Central memory CD4-positive, alpha-beta T cell (primary cell): ENCODE data around the gene SYCE1.
A peak's percentile ranks its signal among the peaks of the same experiment; 100 is the strongest.
"Not testable (repeated sequence)": the region's sequence is repeated elsewhere in the genome, so short reads cannot be mapped to it uniquely, and the experiment has no call there.

Experiments used
- DNase-seq: peaks from one replicate; pipeline ENCODE4 v3.0.0; 2022

SYCE1 gene

GRCh38 chr10:133557381-133557780 lies 8.0 kb downstream of the SYCE1 start:
- no peak for DNase-seq

- DNase-seq: no peak
These were observed 9.9 kb downstream of the SYCE1 start for GRCh38 chr10:133555521-133555920.

- DNase-seq: no peak
These were observed 10.8 kb downstream of the SYCE1 start for GRCh38 chr10:133554600-133554999.

GRCh38 chr10:133544506-133544905 lies 20.9 kb downstream of the SYCE1 start:
- no peak for DNase-seq

GRCh38 chr10:133541441-133541975 lies 23.9 kb downstream of the SYCE1 start:
- not testable (repeated sequence) for DNase-seq

DNA sequence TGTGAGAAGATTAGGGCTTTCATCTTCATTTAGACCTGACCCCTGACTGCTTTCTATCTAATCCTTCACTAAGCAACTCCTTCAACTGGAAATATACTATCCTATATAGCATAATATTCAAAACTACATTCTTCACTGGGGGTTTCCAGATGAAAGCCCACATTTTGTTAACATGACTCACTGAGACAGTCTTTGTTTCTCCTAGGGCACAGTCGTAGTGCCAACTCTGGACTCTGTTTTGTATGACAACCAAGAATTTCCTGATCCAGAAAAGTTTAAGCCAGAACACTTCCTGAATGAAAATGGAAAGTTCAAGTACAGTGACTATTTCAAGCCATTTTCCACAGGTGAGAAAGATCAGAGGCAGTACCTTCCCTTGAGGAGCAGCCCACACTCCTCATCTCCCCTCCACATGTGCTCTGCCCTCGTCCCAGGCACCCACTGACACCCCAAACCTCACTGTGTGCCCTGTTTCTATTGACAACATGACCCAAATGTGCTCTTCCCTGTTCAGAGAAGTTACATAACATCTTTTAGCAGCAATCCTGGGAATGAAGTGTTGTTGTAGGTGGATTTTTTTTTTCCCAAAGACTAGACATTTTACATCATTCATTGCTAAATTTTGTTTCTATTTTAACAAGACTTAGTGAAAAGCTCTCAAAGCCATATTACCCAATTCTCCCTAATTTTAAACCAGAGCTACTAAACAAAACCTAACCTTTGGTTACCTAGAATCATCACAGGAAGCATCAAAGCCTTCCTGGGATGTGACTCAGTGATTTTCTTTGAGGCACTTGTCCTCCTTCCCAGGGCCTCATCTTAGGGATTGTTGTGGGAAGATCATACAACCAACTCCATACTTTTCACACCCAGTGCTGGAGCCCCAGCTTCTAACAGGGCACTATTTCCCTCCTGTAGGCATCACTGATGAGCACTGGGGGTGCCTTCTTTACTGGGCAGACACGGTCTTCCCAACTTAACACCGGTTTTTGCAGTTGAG lies 27.5 kb downstream of the SYCE1 start:
- no peak for DNase-seq

GRCh38 chr10:133536198-133536597 lies 29.2 kb downstream of the SYCE1 start:
- no peak for DNase-seq

DNA sequence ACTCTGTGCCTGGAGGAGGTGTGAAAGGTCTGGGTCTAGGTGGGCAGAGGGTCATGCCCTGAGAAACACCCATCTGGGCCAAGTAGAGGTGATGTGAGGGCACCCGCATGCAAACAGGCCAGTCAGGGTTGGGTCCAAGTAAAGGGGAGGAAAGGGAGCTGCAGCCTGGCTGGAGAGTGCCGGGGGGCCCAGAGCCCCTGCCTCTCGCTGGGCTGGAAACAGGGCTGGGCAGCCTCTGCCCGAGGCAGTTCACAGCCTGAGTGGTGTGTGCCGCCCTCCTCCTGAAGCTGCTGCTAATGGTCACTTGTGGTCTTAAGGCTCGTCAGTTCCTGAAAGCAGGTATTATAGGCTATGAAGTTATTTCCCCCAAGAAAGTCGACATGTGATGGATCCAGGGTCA lies 31.0 kb downstream of the SYCE1 start:
- no peak for DNase-seq

- no peak for DNase-seq
These were observed 32.5 kb downstream of the SYCE1 start for GRCh38 chr10:133532871-133533270.

DNA sequence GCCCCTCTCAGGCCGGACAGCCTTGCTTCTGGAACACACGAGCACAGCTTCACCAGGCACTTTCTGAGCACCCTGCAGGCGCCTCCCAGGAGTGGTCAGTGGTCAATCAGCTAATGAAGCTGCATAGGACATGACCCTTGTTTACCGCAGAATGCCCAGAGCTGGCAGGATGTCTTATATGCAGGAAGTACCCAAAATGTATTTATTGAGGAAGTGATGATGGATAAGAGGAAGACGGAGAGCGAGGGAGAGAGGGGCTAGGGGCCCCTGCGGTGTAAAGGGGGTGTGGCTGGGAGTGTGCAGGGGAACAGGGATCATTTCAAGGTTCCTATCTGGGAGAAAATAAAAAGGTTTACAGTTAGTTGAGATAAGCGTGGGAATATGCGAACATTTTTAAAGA lies 34.9 kb downstream of the SYCE1 start:
- DNase-seq: no peak

- no peak for DNase-seq
These were observed 35.8 kb downstream of the SYCE1 start for GRCh38 chr10:133529576-133529946.

GRCh38 chr10:133528845-133529575 lies 36.4 kb downstream of the SYCE1 start:
- no peak for DNase-seq

- no peak for DNase-seq
These were observed 37.0 kb downstream of the SYCE1 start for GRCh38 chr10:133528296-133528844.

- DNase-seq: no peak
These were observed 37.6 kb downstream of the SYCE1 start for GRCh38 chr10:133527771-133528271.

DNA sequence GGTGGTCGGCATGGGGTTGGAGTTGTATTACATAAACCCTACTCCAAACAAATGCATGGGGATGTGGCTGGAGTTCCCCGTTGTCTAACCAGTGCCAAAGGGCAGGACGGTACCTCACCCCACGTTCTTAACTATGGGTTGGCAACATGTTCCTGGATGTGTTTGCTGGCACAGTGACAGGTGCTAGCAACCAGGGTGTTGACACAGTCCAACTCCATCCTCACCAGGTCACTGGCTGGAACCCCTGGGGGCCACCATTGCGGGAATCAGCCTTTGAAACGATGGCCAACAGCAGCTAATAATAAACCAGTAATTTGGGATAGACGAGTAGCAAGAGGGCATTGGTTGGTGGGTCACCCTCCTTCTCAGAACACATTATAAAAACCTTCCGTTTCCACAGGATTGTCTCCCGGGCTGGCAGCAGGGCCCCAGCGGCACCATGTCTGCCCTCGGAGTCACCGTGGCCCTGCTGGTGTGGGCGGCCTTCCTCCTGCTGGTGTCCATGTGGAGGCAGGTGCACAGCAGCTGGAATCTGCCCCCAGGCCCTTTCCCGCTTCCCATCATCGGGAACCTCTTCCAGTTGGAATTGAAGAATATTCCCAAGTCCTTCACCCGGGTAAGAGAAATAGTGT lies 38.3 kb downstream of the SYCE1 start, which contains the start of gene CYP2E1:
Gene CYP2E1 (plus strand): TSS at position 407 of the 632 bp plus-strand sequence. CDS start 33 bp downstream, at position 440.
- no peak for DNase-seq

DNA sequence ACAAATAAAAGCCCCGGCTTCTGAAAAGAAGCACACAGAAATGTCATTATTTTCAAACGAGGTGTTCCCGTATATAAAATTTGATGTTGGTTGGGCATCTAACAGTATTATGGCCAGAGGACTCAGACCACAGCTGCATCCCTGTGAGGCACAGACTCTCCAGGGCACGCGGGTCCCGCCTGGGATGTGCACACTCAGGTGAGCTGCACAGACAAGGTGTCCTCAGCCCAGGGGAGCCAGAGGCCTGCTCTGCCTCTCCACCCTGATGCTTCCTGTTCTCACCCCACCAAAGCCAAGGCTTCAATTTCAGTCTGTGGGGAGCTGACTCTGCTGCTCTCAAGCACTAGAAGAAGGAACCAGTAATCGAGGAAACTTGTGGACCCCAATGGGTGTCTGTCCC lies 39.9 kb downstream of the SYCE1 start:
- no peak for DNase-seq

DNA sequence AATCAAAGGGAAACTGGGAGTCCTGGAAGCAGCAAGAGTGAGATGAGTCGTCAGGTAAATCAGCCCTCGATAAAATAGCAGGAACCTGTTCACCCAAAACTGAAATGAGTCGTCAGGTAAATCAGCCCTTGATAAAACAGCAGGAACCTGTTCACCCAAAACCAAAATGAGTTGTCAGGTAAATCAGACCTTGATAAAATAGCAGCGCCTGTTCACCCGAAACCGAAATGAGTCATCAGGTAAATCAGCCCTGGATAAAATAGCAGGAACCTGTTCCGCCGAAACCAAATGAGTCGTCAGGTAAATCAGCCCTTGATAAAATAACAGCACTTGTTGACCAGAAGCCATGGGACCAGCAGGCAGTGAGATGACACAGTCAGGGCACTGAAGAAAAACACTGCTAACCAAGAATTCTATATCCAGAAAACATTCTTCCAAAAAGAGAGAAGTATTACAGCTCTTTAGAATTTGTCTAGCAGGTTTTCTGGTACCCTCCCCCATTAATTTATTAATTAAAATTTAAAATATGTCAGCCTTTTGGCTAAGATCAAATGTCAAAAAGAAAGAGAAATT lies 41.7 kb downstream of the SYCE1 start:
- DNase-seq: no peak

GRCh38 chr10:133520193-133520738 lies 45.1 kb downstream of the SYCE1 start:
- peak; percentile 79 for DNase-seq

DNA sequence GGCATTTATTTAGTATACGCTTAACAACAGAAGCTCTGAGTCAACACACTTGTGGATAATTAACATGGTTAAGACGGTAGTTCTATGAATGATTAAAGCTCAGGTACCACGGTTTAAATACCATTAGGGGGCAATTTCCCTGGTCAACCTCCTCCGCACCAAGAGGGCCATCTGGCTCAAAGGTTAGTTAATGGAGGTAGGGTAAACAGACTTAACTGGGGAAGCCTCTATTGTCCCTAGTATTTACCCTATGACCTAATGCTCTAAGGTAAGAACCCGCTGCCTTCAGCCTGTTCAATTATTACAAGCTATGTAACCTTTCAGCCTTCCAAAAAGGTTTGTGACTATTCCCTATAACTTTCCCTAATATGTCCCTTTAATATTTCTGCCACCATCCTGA lies 46.9 kb downstream of the SYCE1 start:
- not testable (repeated sequence) for DNase-seq

DNA sequence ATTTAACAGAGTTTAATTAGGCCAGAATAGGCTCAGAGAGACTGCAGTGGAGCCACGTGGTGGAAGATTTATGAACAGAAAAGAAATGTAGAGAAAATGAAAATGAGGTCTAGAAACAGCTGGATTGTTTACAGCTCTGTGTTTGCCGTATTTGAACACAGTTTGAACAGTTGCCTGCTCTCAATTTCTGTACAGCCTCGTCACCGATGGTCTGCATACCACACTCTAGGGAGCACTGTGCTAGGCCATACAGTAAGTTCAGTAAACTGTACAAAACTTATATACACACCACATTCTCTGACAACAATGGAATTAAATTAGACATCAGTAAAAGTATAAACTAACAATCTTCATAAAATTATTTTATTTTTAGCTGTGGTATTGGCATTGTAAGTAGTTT lies 49.3 kb downstream of the SYCE1 start:
- DNase-seq: no peak

GRCh38 chr10:133515471-133515870 lies 49.9 kb downstream of the SYCE1 start:
- DNase-seq: no peak
